ENCODE data around the gene MTA3.
"Not testable (repeated sequence)": the region's sequence is repeated elsewhere in the genome, so short reads cannot be mapped to it uniquely, and the experiment has no call there.

Gene MTA3

DNA sequence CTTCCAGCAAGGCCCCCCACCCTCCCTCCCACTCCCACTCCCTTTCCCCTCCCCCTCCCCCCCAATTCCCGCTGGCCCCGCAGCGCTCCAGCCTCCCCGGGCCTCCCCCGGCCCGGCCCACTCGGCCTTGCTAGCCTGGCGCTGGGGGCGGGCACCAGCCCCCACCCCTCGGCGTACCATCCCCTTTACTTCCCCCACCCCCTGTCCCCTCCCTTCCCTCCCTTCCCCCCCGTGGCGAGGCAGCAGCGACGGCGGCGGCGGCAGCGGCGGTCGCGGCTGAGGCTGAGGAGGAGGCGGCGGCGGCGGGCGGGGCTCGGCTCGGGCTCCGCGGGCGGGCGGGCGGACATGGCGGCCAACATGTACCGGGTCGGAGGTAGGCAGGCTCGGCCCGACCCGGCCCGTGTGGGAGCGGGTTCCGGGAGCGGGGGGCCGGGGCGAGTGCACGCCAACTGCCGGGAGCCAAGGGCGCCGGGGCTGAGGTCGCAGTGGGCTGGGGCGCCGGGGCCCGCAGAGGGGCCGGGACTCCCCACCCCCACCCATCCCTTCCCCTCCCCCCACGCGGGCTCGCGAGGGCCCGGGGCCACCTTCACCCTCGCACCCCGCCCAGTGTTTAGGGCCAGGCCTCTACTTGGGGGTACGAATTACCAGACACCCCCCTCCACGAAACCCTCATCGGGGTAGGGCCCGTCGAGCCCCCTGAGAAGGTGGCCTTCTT is at the start of gene MTA3:
TSS of gene MTA3 (plus strand) at position 232 of the 715 bp plus-strand sequence. CDS start at position 346, 114 bp downstream.
- H3K27ac ChIP-seq: peak within 1 kb of the TSS; percentile 64
- no peak for DNase-seq (ENCODE audit: low read depth, low spot score)

DNA sequence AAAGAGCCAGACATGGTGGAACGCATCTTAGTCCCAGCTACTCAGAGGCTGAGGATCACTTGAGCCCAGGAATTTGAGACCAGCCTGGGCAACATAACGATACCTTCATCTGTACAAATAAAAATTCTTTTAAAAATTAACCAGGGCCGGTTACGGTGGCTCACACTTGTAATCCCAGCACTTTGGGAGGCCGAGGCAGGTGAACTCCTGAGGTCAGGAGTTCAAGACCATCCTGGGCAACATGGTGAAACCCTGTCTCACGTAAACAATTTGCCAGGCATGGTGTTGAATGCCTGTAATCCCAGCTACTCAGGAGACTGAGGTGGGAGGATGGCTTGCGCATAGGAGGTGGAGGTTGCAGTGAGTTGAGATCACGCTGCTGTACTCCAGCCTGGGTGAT is 48.8 kb upstream of the MTA3 start:
- DNase-seq (ENCODE audit: low read depth, low spot score): no peak
- H3K27ac ChIP-seq: no peak overlapping the region

DNA sequence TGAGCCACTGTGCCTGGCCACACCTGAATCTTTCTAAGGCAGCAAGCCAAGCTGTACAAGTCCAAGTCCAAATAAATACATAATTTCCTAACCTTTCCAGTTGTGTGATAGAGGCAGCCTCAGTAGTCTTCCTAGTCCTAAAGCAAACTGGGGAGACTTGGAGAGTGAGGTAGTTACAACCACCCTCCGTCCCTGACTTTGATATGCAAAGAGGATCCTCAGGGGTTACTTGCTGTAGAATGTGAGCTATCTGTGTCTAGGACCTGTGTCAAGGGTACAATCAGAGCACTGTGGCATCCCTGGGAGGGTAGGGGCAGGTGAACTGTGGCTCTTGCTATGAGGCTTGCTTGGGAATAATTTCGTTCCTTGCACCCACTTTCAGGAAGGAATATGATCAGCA is 46.4 kb upstream of the MTA3 start:
- no peak overlapping the region for H3K27ac ChIP-seq
- no peak for DNase-seq (ENCODE audit: low read depth, low spot score)

DNA sequence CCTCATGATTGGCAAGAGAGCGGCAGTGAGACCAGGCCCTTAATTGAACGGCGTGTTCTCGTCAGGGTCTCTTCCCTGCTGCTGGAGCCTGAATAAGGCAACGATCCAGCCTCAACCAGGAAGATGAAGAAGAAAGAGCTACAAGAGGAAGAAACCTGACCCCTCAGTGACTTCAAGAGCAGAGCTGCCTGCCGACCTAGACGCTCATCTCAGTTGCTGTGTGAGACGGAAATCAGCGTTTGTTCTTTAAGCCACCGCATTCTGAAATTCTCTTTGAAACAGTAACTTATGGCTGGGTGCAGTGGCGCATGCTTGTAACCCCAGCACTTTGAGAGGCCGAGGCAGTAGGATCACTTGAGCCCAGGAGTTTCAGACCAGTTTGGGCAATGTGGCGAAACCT is 45.1 kb upstream of the MTA3 start:
- H3K27ac ChIP-seq: no peak overlapping the region
- DNase-seq (ENCODE audit: low read depth, low spot score): no peak

DNA sequence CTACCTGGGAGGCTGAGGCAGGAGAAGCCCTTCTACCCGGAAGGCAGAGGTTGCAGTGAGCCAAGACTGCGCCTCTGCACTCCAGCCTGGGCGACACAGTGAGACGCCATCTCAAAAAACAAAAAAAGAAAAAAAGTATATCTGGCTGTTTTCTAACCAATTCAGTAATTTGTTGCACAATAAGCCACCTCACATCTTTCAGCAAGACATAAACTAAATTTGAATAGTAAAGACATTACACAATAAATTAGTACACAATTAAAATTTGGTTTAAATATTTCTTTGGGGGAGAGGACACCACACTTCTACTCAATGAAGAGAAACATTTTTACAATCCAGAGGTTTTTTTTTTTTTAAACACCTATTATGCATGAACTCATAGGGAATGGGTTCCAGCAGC is 36.0 kb upstream of the MTA3 start:
- DNase-seq (ENCODE audit: low read depth, low spot score): no peak
- H3K27ac ChIP-seq: no peak overlapping the region

DNA sequence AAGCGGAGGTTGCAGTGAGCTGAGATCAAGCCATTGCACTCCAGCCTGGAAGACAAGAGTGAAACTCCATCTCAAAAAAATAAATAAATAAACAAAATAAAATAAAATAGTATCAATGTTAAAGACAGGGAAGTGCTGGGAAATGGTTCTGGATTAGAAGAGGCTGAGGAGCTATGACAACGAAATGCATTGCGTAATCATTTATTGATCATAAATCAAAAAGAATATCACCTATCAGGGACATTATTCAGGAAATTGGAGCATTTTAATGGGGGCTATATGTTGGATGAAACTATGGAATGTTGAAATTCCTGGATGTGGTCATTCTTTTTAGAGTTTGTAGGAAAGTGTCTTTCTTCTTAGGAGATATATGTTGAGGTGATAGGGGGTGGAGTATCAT is 30.9 kb upstream of the MTA3 start:
- H3K27ac ChIP-seq: no peak overlapping the region
- no peak for DNase-seq (ENCODE audit: low read depth, low spot score)

DNA sequence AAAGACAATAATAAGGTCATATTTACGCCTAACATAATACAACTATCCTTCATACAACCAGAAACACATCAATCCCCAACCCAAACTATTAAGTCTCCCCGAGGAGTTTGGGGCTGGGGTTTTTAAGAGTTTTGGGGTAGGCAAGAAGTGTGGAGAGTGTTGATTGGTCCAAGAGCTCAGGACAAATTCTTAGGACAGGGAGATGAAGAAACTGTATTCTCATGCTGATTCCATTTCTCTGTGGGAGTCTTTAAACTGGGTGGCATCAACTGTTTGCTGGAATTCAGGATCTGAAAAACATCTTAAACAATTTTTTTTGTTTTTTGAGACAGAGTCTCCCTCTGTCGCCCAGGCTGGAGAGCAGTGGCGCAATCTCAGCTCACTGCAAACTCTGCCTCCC is 25.6 kb upstream of the MTA3 start:
- DNase-seq (ENCODE audit: low read depth, low spot score): no peak
- no peak overlapping the region for H3K27ac ChIP-seq

DNA sequence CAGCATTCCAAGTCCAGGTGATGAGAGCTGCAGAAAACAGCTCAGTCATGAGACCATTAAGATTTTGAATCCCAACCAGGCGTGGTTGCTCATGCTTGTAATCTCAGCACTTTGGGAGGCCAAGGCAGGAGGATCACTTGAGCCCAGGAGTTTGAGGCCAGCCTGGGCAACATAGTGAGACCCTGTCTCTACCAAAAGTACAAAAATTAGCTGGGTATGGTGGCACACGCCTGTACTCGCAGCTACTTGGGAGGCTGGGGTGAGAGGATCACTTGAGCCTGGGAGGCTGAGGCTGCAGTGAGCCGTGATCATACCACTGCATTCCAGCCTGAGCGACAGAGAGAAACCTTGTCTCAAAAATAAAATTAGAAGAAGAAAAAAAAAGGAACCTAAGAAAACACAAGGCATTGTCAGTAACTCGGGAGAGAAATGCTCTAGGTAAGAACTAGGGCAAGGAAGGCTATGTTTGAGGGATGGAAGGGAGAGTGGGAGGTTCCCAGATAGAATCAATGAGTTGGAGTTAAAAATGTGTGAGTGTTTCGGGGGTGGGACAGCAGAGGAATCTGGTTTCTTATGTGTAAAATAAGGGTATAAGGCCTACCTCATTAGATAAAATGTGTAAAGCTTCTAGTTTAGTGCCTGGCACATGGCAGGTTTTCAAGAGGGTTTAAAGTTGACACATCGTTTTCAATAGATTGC is 23.3 kb upstream of the MTA3 start:
- no peak for DNase-seq (ENCODE audit: low read depth, low spot score)
- no peak overlapping the region for H3K27ac ChIP-seq

DNA sequence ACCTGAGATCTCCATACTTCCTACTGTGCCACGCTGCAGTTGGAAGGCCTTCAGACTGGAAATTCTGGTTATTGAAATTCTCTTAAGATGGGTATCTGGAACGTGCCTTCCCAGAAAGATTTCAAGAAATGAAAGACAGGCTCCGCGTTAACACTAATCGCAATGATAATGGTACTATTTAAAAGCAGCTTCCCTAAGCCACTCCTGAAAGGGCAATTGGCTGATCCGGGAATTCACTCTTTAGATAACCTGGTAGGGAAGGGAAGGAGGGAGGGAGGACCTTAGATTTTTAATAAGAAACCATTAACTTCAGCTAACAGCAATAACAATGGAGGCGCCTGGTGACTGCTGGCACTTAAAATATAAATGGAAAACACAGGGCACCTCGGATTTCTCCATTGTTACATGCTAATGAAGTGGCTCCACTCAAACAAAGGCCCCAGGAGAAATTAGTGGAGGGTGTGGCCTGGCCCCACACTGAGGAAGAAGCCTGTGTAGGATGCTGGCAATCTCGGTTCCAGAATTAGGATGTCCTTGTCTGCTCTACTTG is 22.5 kb upstream of the MTA3 start:
- DNase-seq (ENCODE audit: low read depth, low spot score): no peak
- H3K27ac ChIP-seq: no peak overlapping the region

DNA sequence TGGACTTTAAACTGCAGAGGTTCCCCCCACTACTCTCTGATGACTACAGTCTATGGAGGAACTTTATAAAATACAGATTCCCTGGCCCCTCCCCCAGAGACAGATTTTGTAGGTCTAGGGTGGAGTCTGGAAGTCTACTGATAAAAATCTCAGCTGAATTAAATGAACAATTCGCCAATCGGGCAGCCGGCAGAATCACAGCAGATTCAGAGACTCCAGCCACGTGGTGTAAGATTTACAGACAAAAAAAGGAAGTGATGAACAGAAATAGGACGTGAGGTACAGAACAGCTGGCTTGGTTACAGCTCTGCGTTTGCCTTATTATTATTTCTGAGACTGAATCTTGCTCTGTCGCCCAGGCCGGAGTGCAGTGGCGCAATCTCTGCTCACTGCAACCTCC is 21.4 kb upstream of the MTA3 start:
- DNase-seq (ENCODE audit: low read depth, low spot score): no peak
- H3K27ac ChIP-seq: no peak overlapping the region

DNA sequence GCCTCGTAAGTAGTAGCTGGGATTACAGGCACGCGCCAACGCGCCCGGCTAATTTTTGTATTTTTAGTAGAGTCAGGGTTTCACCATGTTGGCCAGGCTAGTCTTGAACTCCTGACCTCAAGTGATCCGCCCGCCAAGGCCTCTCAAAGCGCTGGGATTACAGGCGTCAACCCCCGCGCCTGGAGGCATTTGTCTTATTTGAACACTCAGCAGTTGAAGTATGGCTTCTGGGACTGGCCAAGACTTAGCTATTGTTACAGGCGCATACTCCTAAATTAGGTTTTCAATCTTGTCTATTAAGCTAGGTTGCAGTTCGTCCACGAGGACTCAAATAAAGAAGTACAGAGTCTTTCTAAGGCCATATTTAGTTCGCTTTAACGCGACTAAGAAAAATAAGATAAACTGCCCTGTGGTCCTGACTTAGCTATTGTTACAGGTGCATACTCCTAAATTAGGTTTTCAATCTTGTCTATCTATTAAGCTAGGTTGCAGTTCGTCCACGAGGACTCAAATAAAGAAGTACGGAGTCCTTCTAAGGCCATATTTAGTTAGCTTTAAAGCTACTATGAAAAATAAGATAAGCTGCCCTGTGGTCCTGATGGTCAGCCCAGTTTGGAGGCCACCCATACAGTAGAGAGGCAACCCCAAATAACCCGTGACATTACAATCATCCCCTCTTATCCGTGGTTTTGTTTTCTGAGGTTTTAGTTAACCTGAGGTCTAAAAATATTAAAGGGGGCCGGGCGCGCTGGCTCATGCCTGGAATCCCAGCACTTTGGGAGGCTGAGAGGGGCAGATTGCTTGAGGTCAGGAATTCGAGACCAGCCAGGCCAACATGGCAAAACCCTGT is 20.8 kb upstream of the MTA3 start:
- DNase-seq (ENCODE audit: low read depth, low spot score): no peak
- no peak overlapping the region for H3K27ac ChIP-seq

DNA sequence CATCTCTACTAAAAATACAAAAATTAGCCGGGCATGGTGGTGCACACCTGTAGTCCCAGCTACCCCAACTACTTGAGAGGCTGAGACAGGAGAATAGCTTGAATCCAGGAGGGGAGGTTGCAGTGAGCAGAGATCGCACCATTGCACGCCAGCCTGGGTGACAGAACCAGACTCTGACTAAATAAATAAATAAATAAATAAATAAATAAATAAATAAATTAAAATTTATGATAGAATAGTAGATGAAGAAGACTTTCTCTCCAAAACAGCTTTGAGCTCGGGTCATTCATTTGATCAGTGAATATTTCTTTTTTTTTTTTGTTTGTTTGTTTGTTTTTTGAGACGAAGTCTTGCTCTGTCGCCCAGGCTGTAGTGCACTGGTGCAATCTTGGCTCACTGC is 17.6 kb upstream of the MTA3 start:
- DNase-seq (ENCODE audit: low read depth, low spot score): no peak
- no peak overlapping the region for H3K27ac ChIP-seq

DNA sequence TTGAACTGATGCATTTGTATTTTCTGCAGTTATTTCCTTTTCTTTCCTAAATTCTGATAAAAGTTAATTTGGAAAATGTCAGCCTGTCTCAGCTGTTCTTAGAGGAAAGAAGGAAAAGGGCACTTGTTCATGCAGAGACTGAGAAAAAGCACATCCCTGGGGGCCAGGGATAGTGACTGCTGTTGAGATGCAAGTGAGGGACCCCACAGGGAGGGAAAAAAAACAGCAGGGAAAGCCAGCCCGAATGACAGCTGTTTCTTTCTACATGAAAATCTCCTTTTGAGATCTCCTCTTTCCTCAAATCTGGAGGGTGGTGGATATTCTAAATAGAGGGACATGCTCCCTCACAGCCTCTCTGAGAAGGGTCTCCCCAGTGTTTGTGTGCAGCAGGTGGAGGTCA is 14.0 kb upstream of the MTA3 start:
- DNase-seq (ENCODE audit: low read depth, low spot score): no peak
- H3K27ac ChIP-seq: no peak overlapping the region

DNA sequence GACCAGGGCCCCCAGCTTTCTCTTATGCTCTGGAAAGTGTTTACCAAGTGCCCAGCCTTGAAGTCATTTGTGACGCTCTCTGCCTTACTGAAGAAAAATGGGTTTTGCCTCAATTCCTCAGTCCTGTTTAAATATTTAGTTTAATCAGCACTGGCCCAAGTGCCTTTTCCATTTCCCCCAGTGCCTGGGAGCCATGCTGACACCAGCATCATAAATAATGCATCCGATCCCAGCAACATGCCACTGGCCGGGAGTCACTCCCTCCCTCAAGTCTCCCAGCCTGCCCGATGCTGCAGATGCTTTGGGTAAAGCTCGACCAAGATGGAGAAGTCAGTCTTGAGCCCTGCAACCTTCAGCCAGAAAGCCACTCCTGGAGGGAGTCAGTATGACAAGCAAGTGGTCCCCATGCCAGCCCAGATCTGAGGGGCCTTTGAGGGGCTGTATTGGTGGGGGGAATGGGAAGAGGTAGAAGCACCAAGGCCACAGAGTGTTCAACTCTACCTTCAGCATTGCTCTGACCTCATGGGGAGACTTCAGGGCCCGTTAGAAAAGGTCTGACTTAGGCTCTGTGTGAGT is 12.0 kb upstream of the MTA3 start:
- no peak for DNase-seq (ENCODE audit: low read depth, low spot score)
- no peak overlapping the region for H3K27ac ChIP-seq

DNA sequence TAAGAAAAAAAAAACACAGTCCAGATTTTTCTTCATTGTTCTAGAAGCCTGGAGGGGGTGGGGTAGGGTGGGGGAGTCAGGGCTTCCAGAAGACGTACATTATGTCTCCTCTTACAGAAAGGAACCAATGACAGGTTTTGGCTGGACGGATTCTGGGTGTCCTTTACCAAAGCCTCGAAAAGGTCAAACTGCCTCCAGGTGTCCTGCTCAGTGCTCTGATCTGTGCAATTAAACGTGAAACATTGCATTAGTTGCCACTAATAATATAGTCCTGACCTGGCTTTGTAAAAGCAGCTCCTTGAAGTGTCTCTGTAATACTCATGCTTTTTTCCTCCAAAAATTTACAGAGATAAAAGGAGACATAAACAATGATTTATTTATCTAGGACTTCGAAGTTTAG is 11.1 kb upstream of the MTA3 start:
- no peak for DNase-seq (ENCODE audit: low read depth, low spot score)
- H3K27ac ChIP-seq: no peak overlapping the region

DNA sequence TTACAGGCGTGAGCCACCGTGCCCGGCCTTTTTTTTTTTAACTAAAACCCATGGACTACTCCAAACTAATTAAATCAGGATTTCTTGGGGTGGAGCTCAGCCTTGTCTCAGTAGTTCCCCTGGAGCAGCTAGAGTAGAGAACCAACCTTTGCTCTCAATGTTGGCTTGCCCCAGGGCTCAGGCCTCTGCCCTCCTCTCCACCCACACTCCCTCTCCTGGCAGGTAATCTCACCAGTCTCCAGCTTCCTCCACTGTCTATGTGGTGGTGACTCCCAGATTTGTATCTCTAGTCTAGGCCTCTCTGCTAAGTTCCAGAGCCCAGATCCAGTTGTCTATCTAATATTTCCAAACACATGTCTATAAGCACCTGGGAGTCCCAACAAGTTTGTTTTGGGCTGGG is 9.6 kb upstream of the MTA3 start:
- H3K27ac ChIP-seq: no peak overlapping the region

DNA sequence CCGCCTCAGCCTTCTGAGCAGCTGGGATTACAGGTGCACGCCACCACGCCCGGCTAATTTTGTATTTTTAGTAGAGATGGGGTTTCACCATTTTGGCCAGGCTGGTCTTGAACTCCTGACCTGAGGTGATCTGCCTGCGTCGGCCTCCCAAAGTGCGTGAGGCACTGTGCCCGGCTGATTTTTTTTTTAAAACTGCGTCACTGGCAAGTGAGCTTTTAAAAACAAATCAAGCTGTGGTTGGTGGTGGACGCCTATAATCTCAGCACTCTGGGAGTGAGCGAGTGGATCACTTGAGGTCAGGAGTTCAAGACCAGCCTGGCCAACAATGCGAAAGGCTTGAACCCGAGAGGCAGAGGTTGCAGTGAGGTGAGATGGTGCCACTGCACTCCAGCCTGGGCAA is 8.3 kb upstream of the MTA3 start:
- not testable (repeated sequence) for H3K27ac ChIP-seq; DNase-seq (ENCODE audit: low read depth, low spot score)

More for the DNA sequence above, 9.6 kb upstream of the MTA3 start:
- DNase-seq (ENCODE audit: low read depth, low spot score): no peak

DNA sequence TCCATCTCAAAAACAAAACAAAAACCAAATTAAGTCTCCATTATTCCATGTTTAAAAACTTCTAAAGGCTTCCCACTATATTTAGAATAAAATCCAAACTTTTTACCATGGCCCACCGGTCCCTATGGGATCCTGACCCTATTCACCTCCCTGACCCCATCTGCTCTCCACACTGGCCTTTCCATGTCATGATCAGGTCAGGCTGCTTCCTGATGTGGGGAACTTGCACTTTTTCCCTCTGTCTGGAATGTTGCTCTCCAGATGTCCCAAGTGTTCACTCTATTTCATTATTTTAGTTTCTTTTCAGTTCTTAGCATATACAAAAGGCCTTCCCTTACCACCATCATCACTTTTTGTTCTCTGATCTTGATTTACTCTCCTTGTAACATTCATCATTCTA is 7.5 kb upstream of the MTA3 start:
- no peak overlapping the region for H3K27ac ChIP-seq
- DNase-seq (ENCODE audit: low read depth, low spot score): no peak

DNA sequence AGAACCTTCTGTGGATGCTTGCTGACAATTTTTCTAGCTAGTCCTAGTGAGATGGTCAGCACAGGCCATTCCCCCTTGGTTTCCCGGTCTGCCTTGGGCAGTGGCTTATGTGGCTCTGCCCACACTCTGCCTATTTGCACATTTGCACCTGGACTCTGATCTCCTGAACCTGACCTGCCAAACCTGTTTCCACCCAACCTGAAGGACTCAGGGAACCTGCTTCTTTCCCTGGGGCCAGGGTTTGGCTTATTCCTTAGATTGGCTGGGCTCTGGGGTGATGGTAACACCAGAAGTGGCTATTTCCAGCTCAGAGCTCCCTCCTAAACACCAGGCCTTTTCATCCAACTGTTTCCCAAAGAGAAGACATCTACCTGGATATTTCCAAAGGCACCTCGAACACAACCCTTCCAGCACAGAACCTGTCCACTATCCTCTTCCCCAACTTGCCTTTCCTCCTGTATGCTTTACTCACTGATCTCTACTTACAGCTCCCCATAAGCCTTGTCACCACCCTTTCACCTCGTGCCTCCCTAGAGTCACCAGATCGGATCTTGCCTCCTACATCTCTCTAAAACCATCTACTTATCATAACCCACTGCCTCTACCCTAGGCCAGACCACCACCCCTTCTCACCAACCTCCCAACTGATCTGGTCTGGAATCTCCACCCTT is 5.8 kb upstream of the MTA3 start:
- H3K27ac ChIP-seq: peak overlapping the region; percentile 66
- DNase-seq (ENCODE audit: low read depth, low spot score): peak; percentile 29

DNA sequence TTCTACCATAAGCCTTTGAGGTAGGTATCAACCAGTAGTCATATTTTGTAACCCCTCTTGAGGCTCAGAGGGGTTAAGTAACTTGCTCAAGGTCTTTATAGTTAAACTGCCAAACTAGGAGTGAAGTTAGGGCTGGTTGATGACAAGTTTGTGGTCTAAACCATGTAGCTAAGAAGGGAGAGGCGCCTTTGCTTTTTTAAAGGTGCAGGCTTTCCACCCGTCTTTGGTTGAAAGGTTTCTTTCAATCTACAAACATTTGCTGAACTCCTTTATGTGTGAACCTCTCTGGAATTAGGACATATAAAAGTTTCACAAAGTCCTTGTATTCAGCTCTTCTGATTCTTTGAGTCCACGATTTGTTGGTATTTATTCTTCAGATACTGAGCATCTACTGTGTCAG is 2.4 kb upstream of the MTA3 start:
- DNase-seq (ENCODE audit: low read depth, low spot score): no peak
- H3K27ac ChIP-seq: no peak overlapping the region

Data from epithelial cell of prostate (primary cell).